Fibroblast of peridontal ligament (primary cell): ENCODE measurements around the gene SZRD1.
"Not testable (repeated sequence)": the region's sequence is repeated elsewhere in the genome, so short reads cannot be mapped to it uniquely, and the experiment has no call there.

ENCODE experiments used
- DNase-seq: peaks from one replicate; pipeline ENCODE4 v3.0.0-alpha.2; 2010; ENCODE audit errors: extremely low read depth

Gene SZRD1, protein sequence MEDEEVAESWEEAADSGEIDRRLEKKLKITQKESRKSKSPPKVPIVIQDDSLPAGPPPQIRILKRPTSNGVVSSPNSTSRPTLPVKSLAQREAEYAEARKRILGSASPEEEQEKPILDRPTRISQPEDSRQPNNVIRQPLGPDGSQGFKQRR

DNA sequence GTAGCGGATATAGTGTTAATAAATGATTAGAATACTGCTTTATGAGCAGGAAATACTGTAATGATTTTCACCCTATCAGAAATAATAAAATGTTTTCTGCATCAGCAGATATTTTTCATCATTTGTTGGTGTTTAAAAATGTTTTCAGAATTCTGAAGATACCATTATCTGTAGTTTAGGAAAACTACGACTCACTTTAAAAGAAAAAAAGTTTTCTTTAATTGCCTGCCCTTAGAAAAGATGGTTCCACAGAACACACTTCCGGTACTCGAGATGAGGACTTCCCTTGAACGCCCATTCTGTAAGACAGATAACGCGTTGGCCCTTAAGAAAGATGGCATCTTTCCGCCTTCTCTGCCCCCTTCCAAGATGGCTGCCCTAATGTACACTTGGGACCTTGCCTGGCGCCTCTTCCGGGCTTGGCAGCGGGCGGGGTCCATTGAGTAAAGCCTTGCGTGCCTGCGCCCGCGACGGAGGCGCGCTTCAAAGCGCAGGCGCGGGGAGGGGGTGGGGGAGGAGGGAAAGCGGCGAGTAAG lies at the start of gene SZRD1:
TSS of gene SZRD1 (plus strand) at position 521 of the 536 bp plus-strand sequence. CDS start 16 bp downstream, outside the sequence.
- DNase-seq, result peak; percentile 99

DNA sequence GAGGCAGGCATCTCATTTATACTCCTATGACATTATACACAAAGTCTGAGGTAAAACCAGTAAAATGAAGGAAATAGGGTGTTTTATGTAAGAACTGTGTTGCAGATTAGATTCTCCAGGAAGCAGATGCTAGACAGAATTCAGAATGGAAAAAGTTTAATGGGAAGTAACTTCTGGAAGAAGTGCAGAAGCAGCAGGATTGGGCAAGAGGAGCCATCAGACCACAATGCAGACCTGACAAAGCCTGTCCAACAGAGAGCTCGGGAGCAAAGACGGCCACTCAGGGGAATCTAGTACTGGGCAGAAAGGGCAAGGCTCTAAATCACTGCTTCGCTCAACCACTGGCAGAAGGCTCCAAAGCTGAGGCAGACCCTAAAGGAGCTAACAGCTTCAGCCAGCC lies 48.5 kb upstream of the SZRD1 start:
- DNase-seq, result no peak

DNA sequence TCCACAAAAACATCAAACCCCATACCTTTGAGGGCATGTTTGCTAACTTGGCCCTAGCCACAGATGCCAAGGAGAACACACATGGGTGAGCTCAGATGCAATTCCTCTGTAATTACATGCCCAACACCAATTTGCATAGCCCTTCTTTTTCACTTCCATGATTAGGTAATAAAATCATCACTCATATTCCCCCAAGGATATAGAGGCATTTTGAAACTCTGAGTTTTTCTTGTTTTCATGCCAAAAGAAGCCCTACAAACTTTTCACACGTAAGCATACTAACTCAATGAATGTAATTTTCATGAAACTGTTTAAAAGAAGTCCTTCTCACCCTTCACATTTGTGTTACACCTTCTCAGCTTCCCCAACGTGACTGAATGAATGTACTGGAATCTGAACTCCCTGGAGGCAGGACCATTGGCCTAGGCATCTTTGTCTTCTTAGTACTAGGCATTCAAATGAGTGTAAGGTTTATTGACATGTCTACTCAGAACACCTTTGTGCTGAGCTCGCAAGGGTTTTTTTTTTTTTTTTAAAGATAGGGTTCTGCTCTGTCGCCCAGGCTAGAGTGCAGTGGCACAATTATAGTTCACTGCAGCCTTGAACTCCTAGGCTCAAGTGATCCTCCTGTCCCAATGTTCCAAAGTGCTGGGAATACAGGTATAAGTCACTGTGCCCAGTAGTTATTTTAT lies 45.7 kb upstream of the SZRD1 start:
- peak; percentile 70 for DNase-seq

DNA sequence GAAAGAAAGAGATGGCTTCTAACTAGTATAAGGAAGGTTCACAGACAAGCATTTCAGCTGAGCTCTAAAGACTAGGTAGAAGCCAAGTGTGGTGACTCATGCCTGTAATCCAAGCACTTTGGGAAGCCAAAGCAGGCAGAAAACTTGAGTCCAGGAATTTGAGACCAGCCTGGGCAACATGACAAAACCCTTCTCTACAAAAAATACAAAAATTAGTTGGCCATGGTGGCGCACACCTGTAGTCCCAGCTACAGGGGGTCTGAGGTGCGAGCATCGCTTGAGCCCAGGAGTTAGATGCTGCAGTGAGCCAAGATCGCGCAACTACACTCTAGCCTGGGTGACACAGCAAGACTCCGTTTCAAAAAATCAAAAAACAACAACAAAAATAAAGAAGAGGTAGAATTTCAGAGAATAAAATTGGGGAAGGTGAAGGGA lies 42.6 kb upstream of the SZRD1 start:
- DNase-seq, result peak; percentile 91

DNA sequence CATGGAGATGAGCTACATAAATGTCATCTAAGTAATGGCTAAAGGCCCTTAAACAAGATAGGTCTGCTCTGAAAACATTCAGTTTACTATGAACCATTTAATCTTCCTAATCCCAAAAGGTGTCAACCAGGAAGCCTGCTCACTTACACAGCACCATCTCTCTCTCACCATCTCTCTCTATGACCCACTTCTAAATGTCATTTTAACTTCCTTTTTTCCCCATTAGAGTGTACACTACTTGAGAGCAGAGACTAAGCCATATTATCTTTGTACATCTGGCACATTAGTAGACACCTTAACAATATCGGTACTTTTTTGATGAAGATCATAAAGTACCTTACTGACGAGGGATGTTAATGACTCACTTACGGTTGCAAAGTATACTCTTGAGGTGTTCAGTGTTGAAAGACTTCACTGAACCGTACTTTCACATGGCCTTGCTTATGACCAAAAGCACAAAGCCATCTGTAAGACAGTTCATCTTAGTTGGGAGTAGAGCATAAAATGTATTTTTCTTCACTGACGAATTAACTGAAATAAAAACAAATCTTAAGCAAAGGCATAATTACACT lies 40.1 kb upstream of the SZRD1 start:
- DNase-seq, result no peak

DNA sequence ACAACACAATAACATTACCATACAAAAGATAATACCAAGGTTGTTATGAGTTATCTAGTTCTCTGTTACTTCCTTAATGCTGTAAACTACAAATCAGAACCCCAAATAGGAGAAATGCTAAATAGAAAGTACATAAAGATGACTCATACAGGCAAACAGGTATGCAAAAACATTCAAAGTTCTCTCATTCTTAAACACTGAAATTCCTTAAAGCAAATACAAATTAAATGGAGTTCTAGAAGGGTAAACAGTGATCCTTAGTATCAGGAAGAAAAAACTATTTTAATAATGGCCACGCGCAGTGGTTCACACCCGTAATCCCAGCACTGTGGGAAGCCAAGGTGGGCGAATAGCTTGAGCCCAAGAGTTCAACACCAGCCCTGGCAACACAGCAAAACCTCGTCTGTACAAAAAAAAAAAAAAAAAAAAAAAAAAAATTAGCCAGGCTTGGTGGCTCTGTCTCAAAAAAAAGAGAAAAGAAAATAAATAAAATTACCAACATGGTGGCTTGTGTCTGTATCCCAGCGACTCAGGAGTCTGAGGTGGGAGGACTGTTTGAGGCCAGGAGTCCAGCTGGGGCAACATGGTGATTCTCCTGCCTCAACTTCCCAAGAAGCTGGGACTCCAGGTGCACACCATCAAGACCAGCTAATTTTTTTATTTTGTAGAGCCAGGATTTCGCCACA lies 32.2 kb upstream of the SZRD1 start:
- no peak for DNase-seq

DNA sequence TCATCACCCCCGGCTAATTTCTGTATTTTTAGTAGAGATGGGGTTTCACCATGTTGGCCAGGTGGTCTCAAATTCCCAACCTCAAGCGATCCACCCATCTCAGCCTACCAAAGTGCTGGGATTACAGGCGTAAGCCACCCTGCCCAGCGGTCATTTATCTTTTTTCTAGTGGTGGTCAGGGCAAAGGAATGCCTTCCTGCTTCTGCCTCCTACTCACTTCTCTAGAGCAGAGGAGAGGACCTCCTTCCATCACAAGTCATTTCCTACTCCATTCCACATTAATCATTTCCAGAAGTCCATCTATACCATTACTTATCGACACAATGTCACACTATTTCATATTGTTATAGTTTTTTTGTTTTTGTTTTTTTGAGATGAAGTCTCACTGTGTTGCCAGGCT lies 28.1 kb upstream of the SZRD1 start:
- DNase-seq, result no peak

DNA sequence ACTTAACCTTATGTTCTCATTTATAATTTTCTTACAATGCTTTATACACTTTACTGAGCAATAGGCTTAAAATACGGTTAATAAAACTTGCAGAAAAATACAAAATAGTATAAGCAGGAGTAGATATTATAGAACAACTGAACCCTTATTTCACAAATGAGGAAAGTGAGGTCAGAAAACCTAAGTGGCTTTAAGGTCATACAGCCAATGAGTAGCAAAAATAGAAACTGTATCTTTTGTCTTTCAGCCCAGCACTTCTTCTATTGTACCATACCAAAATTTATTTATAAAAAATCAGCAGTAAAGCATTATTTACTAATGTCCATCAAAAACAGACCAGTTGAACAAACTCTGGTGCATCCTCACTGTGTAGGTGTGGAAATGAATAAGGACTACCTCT lies 26.4 kb upstream of the SZRD1 start:
- DNase-seq, result no peak

DNA sequence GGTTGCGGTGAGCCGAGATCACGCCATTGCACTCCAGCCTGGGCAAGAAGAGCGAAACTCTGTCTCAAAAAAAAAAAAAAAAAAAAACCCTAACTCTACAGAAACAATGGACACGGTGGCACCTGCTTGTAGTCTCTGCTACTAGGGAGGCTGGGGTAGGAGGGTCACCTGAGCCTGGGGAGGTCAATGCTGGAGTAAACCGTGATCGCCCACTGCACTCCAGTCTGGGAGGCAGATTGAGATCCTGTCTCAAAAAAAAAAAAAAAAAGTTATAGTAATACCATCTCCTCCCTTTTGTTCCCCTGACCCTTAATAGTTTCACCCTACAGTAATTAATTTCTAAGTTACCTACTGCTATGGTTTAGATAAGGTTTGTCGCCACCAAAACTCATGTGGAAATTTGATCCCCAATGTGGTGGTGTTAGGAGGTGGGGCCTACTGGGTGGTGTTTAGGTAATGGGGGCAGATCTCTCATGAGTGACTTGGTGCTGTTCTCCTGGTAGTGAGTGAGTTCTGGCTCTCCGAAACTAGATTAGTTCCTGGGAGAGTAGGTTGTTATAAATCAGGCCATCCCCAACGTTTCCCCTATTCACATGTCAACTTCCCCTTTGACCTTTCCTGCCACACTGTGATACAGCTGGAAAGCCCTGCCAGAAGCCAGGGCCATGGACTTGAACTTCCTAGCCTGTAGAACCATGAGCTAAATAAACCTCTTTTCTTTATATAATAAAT lies 24.5 kb upstream of the SZRD1 start:
- DNase-seq, result no peak

DNA sequence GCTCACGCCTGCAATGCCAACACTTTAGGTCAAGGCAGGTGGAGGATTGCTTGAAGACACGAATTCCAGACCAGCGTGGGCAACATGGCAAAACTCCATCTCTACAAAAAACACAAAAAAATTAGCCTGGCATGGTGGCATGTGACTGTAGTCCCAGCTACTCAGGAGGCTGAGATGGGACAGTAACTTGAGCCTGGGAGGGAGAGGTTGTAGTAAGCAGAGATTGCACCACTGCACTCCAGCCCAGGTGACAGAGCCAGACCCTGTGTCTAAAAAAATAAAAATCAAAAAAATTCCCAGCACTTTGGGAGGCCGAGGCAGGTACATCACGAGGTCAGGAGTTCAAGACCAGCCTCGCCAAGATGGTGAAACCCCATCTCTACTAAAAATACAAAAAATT lies 23.8 kb upstream of the SZRD1 start:
- not testable (repeated sequence) for DNase-seq

DNA sequence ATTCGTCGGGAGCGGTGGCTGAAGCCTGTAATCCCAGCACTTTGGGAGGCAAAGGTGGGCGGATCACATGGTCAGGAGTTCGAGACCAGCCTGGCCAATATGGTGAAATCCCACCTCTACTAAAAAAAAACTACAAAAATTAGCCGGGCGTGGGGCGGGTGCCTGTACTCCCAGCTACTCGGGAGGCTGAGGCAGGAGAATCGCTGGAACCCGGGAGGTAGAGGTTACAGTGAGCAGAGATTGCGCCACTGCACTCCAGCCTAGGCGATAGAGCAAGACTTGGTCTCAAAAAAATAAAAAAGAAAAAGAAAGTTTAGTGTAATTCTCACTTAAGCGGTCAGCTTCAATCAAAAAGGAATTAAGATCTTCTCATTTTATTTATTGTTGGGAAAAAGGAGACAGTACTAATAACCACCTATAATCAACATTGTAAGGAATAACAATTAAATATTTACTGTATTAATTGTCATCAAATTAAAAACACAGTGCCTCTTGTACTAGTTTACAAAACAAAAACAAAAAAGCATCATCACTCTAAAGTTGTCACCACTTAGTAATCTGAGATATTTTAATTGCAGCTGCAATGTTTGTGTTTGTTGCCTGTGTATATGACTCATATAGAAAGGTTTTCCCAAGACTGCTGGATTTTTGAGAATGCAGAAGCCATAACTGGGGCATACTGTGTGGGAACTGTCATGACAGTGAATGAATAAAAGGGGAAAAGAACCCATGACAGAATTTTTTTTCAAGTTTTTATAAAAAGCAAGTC lies 18.4 kb upstream of the SZRD1 start:
- peak; percentile 70 for DNase-seq

DNA sequence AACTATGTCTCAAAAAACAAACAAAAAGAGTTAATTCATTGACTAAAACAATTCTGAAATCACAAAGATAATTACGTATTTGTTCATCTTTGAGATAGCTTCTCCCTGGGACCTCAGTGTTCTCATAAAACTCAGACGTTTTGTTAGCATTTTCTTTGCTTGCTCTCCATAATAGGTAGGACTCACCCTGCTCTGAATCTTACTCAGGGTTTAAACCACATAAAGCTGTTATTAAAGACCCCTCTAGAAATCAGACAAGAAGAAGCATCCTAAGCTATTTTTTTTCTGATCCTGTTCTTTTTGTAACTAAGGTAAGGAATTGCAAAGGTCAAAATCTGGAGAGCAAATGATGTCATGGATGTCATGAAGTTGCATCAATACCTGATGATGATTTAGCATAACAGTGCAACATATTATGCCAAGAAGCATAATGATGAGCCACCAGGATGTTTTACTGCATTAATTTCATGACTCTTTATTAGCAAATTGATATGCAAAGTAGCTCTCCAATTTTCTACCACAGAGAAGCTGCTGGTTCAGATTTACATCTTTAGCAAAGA lies 17.1 kb upstream of the SZRD1 start:
- DNase-seq, result peak; percentile 31

DNA sequence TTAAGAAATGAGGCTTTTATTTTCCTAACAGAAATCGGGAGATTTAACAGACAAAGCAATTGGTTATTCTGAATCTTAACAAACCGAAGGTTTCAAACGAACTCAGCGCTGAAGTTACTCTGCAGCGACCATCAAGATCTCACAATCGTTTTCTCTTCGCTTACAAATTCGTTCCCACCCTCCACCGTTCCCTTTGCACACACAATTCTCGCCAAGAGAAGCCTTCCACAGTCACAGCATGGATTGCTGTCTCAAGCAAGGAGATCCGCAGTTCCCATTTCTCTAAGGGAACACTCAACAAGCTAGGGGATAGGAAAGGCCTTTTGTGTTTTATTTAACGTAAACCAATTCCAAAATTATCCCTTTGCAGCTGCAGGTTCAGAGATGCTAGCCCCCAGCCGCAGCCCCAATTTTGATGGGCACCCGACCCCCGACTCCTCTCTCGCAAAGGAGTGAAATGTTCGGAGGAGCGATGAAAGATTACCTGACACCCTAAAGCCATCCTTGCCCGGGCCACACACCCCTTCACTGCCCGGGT lies 15.5 kb upstream of the SZRD1 start:
- peak; percentile 52 for DNase-seq

DNA sequence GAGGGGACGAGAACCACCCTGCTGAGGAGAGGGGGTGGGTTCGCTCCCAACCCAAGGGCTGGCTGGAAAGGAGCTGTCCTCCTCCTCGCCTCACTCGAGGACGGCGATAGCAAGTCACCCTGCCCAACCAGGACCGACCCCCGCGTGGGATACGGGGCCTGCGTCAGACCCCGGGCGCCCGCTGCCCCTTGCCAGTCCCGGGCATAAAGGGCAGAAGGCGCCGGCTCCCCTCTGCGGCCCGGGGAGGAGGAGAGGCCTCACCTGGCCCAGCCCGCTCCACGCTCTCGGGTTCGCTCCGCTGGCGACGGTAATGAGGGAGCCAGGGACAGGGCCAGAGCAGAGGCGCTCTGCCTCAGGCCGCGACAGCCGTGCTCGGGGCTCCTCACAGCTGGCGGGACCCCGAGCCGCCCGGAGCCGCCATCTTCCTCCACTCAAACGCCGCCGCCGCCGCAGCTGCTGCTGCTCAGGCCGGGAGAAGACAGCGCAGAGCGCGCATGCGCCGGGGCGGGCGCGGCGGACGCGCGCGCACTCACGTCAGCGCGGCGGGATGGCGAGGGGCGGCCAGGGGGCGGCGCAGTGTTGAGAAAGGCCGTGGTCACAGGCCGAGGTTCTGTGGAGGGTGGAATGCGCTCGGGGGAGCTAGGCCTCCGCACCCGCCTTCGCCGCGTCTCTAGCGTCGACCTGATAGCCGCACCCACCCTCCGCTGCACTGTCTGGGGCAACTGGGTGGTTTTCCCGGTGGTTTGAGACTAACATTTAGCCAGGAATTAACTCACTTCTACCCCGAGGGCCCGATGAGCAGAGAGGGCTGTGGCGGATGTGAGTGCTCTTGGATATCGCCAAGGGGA lies 14.8 kb upstream of the SZRD1 start, which contains the start of gene FBXO42:
TSS of gene FBXO42 (minus strand) at position 487 of the 848 bp plus-strand sequence. CDS start 37,062 bp downstream, outside the sequence.
- DNase-seq, result peak; percentile 89

DNA sequence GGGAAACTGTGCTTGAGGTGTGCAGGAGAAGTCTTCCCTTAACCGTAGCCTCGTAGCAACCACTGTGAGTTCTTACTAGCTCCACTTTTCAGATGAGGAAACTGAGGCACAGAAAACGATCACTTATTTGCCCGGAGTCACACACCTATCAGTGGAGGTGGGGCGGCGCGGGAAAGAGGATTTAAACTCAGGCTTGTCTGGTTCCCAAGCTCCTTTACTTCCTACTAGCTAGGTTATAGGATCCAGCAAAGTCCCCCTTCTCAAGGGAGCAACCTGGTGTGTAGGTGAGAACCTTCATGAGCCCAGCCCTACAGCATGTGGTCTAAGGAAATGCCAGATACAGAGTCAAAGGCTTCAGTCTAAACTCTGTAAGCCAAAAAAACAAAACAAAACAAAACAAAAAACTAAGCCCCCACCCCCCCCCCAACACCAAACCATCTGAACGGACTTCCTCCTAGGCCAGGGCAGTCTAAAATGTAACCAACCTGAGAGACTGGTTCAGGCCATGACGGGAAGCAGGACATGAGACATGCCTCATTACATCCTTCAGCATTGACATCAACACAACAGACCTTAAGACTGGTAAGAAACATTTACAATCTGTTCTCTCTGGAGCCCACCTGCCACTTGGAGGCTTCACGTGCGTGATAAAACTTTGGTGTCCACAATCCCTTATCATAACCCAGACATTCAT lies 14.1 kb upstream of the SZRD1 start:
- DNase-seq, result no peak

DNA sequence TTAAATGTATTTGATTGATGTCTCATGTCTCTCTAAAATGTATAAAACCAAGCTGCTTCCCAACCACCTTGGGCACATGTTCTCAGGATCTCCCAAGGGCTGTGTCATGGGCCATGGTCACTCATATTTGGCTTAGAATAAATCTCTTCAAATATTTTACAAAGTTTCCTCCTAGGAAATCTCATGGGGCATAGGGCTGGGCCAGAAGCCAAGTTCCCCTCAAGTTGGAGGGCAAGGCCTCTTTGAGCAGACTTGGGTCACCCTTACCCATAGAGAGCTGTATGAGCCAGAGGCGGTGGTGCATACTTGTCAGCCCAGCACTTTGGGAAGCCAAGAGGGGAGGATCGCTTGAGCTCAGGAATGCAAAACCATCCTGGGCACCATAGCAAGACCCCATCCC lies 12.4 kb upstream of the SZRD1 start:
- DNase-seq, result no peak

DNA sequence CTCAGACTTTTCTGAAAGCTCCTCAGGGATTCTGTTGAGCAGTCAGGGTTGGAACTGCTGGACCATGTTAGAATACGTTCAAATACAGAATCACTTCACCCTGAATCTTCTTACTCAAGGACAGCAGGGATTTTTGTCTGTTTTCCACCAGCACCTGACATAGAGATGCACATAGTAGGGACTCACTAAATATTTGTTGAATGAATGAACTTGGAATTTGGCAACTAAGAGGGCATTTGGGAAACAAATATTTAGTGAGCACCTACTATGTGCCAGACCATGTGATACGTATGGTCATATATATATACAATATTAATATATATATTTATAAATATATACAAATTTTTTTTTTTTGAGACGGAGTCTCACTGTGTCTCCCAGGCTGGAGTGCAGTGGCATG lies 10.2 kb upstream of the SZRD1 start:
- no peak for DNase-seq

DNA sequence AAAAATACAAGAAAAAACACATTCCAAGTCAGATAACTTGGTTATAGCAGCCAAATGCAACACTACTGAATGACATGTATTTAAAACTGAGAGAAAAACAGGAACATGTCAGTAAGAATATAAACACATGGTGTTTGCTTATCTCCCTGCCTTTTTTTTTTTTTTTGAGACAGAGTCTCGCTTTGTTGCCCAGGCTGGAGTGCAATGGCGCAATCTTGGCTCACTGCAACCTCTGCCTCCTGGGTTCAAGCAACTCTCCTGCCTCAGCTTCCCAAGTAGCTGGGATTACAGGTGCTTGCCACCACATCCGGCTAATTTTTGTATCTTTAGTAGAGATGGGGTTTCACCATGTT lies 1.9 kb upstream of the SZRD1 start:
- not testable (repeated sequence) for DNase-seq
